SKM-1 (cell line): ENCODE results near the gene TPSAB1.
"Not testable (repeated sequence)": the region's sequence is repeated elsewhere in the genome, so short reads cannot be mapped to it uniquely, and the experiment has no call there.

Source experiments
- DNase-seq: peaks from one replicate; lab custom pipeline; 2025; ENCODE audit not compliant: unreplicated experiment; lab: John Stamatoyannopoulos, UW

TPSAB1 gene

DNA sequence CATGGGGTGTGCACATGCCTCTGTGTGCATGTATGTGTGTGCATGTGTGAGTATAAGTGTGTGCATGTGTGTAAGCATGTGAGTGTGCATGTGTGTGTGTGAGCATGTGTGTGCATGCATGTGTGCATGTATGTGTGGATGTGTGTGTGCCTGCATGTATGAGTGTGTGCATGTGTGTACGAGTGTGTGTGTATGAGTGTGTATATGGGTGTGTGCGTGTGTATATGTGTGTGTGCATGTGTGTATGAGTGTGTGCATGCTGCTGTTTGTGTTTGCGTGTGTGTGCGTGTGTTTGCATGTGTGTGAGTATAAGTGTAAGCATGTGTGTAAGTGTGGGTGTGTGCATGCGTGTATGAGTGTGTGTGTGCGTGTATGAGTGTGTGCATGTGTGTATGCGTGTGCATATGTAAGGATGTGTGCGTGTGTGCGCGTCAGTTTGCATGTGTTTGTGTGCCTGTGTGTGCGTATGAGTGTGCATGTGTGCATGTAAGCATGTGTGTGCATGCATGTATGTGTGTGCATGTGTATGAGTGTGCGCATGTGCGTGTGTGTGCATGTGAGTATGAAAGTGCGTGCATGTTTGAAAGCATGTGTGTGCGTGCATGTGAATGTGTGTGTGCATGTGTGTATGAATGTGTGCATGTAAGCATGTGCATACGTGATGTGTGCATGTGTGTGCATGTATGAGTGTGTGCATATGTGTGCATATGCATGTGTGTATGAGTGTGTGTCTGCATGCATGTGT is 24.0 kb downstream of the TPSAB1 start:
- DNase-seq = no peak

DNA sequence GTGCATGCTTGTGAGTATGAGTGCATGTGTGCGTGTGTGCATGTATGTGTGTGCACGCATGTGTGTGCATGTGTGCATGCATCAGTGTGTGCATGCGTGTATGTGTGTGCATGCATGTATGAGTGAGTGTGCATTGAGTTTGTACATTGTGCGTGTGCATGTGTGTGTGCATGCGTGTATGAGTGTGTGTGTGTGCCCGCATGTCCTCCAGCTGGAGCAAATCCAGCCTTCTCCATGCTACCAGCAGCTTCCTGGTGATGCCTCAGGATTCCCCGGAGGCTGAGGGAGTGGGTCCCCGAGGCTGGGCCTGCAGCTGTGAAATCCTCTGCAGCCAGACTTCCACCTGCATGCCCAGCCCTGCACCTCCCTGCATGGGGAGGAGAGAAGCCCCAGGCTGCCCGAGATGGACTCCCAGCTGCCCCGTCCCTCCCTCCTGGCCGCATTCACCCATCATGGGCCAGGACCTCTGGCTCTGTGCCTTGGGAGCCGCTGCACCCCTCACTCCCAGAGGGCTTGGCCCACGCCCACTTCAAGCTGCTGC is 24.7 kb downstream of the TPSAB1 start:
- DNase-seq = no peak

DNA sequence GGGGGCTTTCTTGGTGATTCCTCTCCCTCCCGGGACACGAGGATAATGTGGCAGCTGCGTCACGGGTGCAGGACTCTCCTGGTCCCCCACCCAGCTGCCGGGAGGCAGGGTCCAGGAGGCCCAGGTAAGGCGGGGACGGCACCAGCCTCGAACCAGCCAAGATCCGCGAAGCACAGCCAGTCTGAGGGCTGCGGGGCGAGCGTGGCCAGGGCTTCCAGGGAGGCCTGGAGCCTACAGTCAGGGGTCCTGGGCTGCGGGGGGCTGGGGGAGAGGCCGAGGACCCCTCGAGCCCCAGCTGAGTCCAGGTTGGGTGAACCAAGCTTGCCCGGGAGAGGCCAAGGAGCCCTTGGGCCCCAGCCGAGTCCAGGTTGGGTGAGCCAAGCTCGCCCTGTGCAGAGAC is 25.3 kb downstream of the TPSAB1 start:
- DNase-seq = no peak

DNA sequence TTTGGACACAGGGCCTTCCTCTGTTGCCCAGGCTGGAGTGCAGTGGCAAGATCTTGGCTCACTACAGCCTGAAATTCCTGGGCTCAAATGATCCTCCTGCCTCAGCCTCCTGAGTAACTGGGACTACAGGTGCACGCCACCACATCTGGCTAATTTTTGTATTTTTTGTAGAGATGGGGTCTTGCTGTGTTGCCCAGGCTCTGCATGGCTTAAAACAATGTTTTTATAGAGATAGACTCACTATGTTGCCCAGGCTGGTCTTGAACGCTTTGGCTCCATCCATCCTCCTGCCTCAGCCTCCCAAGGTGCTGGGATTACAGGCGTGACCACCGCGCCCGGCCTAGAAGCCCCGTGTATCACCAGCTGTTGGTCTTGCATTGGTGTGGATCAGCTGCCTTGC is 28.9 kb downstream of the TPSAB1 start:
- not testable (repeated sequence) for DNase-seq

DNA sequence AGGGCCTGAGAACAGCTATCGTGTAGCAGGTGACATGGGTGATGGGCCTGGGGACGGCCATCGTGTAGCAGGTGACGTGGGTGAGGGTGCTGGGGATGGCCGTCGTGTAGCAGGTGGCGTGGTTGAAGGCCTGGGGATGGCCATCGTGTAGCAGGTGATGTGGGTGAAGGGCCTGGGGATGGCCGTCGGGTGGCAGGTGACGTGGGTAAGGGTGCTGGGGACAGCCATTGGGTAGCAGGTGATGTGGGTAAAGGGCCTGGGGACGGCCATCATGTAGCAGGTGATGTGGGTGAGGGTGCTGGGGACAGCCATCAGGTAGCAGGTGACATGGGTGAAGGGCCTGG is 30.8 kb downstream of the TPSAB1 start:
- no peak for DNase-seq

DNA sequence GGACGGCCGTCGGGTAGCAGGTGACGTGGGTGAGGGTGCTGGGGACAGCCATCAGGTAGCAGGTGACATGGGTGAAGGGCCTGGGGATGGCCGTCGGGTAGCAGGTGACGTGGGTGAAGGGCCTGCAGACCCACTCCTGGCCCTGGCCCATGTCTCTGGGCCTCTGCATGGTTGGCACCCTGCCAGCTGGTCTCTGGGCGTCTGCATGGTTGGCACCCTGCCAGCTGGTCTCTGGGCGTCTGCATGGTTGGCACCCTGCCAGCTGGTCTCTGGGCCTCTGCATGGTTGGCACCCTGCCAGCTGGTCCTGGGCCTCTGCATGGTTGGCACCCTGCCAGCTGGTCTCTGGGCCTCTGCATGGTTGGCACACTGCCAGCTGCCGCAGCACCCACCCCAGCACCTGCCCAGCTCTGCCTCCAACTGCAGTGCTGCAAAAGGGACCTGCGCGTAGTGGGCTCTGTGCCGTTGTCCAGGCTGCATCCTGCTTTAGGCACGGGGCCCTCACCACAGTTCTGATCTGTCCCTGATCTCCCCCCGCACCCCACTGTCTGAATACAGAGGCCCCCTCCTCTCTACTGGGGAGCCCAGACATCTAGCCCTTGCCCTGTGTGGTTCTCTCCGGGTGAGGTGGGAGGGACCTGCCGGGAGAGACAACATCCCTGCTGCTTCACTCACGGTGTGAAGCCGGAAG is 31.4 kb downstream of the TPSAB1 start:
- not testable (repeated sequence) for DNase-seq

DNA sequence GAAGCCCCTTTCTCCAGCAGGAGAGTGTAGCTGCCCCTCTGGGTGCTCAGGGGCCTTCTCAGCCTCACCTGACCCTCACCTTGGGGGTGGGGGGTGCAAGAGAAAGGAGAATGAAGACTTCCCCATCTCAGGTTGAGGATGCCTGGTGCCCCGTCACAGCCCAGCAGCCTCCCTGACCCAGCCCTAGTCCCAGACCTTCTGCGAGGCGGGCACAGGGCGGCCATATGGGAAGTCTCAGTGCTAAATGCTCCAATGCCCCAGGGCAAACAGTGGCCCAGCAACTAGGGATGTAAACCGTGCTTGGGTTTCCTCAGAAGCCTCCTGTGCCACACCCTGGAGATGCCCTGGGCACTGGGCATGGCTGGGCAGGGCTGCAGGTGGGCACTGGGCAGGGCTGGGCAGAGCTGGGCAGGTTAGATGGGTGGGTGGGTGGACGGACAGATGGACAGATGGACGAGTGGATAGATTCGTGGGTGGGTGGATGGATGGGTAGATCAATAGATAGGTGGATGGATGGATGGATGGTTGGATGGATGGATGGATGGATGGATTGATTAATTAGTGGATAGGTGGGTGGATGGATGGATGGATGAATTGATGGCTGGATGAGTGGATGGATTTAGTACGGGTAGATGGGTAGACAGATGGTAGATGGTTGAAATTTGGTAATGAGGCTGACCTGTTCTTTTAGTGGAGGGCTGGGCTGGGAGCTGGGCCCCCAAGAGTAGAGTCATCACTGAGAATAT is 32.1 kb downstream of the TPSAB1 start:
- no peak for DNase-seq

DNA sequence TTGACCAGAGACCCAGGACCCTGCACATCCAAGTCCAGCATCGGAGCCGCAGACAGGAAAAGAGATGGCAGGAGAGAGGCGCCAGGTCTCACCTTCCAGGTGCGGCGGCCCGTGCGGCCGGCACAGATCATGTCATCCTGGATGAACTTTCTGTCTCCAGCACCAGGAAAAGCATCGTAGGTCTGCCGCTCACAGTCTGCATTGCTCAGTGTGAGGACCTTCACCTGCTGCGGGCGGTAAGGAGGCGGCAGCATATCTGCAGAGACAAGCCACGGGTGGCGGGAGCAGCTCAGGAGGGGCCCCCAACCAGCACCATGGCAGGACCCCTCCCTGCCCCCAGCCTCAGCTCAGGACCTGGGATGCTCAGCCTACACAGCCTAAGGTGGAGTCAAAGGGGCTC is 33.3 kb downstream of the TPSAB1 start:
- no peak for DNase-seq

DNA sequence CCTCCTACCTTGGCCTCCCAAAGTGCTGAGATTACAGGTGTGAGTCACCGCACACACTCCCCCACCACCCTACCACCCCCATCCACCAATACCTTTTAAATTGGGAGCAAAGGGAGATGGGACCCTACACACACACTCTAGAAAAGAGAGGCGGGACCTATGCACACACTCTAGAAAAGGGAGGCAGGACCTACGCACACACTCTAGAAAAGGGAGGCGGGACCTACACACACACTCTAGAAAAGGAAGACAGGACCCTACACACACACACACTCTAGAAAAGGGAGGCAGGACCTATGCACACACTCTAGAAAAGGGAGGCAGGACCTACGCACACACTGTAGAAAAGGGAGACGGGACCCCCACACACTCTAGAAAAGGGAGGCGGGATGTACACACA is 34.3 kb downstream of the TPSAB1 start:
- DNase-seq = no peak

DNA sequence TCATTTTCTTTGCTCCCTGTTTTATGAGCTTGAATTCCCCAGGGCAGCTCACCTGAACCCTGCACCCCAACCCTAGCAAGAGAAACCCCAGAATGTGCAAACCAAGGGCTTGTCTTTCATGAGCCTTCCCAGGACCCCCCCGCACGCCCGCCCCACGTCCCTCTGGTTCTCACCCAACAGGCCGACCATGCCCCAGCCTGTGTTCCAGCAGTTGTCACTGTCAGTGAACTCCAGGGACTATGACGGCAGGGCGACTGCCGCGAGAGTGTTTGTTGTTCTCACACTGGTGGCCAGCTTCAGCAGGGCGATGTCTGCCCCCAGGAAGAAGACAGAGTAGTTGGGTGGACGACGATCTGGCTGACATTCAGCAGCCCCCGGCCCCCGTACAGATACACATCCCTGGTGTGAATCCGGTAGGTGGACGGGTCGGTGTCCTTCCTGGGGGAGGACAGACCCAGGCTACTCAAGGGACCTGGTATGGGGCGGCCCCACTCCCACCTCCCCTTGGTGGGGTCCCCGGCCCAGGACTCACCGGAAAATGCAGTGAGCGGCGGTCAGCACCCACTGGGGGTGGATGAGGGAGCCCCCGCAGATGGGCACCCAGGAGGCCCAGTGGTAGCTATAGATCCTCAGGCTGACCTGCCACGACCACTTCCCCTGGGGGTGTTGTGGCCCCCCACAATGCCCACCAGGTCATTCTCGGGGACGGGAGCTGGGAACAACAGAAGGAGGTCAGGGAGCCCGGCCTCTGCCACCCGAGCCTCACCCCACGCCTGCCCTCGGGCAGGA is 35.5 kb downstream of the TPSAB1 start:
- no peak for DNase-seq

DNA sequence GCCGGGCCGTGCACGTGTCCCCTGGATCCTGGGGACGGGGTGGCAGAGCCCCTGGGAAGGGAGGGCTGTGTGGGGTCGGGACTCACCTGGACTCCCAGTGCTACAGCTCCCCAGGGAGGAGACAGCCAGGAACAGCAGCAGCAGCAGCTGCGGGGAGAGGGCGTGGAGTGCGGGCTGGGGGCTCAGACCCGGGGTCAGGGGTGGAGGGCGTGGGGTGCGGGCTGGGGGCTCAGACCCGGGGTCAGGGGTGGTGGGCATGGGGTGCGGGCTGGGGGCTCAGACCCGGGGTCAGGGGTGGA is 36.0 kb downstream of the TPSAB1 start:
- no peak for DNase-seq

DNA sequence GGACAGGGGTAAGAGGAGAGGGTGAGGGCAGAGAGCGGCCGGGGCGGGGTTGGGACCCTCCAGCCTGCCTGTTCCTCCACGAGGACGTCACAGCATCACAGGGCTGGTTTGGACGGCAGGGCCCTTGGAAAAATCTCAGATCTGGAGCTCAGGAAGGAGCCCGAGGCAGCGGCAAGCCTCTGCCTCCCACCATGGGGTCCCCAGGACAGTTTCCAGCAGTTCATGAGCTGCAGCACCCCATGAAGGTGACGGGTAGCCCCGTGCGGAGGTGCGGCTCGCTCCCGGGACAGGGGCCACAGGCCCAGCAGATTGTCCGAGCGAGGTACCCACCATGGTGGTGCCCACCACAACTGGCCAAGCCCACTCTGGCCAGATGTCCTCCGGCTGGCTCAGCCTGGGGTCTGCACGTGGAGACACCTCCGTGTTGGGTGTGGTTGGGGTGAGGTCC is 36.7 kb downstream of the TPSAB1 start:
- DNase-seq = no peak

DNA sequence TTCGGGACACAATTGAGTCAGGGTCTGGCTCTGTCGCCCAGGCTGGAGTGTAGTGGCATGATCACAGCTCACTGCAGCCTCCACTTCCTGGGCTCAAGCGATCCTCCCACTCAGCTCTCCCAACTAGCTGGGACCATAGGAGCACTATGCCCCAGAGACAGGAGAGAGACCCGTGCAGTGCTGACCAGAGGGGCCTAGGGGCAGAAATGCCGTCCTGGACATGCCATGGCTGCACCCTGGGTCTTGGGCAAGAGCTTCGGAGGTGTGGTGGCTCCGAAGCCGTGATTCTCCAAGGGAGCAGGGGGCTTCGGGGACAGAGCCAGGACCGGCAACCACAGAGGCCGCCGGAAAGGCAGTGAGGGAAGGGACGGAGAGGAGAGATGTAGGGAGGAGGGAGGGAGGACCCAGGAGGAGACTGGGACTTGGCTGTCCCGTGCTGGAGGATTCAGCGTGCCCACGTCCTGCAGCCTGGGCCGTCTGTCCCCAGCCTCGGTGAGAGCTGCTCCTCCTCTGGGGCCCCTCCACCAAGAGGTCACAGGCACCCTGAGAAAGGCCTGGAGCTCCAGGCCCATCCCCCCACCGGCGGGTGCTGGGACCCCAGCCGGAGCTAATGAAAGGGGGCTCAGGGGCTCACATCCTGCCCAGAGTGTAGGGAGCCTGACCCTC is 37.2 kb downstream of the TPSAB1 start:
- DNase-seq = no peak

DNA sequence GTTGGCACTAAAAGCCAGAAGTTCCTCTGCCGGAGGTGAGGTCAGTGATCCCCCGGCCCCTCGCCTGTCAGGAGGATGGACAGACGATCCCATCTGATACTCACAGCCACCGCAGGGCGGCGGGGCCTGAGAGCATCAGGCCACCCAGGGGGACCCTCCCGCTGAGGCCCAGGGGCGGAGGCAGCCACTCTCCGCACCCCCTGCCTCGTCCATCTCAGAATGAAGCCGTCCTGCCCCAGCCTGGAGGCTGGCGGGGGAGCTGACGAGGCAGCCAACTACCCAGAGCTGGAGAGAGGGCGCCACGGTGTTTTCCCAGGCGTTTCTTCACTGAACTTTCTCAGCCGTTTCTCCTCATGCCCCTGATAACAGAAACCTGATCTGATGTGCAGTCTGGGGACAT is 38.0 kb downstream of the TPSAB1 start:
- DNase-seq = no peak

DNA sequence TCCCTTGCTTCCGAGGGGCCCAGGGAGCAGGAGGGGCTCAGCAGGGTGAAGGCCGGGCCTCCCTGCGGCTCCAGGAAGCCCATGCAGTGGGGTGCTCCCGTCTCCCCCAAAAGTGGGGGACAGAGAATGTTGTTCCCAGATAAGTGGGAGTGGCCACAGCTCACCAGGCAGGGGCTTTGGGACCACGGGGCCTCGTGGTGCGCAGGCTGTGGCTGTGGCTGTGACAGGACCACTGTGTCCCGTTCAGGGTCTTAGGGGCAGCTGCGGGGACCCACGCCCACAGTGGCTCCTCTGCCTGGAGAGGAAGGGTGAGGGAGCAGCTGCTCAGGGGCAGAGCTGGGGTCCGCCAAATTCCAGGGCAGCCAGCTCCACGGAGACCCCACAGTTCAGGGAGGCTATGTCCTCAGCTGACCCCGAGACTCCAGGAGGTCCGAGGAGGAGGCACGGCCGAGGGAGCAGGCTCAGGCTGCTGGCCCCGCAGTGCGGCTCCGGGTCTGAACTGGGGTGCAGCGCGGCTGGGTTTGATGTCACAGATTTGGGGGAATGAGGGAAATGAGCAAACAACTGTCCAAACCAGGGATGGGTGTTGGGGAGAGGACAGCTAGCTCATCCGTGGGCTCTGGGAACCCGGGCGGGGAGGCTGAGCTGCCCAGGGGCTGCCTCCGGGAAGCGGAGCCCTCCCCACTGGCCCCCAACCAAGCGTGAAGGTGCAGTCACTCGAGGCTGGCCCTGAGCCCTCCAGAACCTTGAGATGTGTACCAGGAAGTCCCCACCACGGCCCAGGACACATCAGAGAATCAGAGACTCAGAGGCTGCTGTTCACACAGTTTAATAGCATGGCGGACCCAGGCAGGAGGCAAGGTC is 38.8 kb downstream of the TPSAB1 start:
- DNase-seq = no peak

DNA sequence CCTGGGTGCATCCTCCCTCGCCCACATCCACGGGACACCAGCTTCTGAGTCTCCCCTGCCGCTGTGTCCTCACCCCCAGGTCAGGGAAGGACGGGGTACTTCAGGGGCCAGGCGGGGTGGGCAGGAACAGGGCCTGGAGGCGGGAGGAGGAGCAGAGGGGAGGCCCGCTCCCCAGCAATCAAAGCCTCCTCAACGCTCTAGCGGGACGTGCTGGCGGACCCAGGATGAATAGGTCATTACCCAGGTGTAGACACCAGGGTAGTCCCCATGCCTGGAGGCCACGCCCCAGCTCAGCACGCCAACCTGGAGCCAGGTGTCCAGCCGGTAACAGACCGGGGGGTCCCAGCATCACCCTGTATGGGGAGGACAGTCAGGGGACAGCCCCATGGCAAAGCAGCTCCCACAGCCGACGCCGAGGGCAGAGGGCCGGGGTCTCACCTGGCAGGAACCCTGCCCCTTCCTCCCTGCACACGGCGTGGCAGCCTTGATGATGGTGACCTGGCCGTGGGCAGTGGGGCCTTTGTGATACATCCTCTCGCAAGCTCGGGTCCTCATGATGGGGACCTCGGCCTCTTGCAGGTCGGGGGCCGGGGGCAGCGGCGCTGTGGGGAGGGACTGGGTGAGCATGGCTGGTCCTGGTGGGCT is 39.6 kb downstream of the TPSAB1 start:
- DNase-seq = no peak

DNA sequence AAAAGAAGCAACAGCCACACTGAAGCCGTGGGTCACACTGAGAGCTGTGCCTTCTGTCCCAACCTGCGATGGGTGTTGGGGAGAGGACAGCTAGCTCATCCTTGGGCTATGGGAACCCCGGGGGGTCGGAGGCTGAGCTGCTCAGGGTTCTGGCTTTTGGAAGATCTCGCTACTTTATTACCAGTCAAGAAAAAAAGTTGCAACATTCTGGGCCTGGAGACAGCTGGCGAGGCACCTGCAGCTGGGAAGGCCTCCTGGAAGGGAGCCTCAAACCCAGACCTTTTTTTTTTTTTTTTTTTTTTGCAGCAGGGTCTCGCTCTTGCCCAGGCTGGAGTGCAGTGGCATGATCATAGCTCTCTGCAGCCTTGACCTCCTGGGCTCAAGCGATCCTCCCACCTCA is 40.3 kb downstream of the TPSAB1 start:
- DNase-seq = no peak

DNA sequence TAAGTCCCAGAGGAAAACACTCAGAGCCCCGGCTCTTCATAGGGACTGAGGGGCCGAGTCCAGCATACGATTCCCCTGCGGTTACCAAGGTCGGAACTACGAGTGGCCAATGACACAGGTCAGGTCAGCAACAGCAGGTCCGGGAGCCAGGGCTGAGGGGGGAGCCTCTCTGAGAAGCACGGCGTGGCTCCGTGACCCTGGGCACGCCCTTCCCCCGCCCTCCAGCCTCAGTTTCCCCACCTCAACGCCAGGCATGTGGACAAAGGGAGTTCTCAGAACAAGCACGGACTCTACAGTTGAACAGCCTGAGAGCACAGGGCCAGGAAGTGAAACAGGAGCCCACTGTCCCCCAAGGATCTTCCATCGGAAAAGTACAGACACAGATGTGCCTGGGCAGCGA is 41.0 kb downstream of the TPSAB1 start:
- no peak for DNase-seq

DNA sequence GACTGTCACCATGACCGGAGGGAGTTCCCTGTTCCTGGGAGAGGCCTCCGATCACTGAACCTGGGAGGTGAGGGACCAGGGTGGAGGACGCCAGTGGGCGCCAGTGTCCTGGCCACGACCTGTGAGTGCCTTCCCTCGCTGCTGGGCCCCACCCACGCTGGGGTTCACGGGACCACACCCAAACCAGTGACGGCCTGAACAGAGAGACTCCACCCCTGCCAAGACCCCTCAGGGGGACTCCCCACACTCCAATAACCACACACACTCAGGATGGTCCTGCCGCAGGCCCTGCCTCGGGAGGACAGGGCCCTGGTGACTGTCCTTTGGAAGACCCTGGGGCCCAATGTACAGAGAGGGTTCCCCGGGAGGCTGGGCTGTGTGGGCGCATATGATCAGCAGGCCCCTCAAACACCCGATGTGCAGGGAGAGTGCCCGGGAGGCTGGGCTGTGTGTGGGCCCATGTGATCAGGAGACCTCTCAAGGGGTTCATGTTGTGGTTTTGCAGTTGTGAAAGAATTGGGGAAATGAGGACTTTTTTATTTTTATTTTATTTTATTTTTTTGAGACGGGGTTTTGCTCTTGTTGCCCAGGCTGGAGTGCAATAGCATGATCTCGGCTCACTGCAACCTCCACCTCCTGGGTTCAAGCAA is 41.9 kb downstream of the TPSAB1 start:
- no peak for DNase-seq
